Stimulated activated CD4-positive, alpha-beta T cell treated with anti-CD3 and anti-CD28 coated beads, TNF-alpha, amount 100 ng/mL, for 4 hours (primary cell): ENCODE measurements around the gene USPL1.
A peak's percentile ranks its signal among the peaks of the same experiment; 100 is the strongest.
"Not testable (repeated sequence)": the region's sequence is repeated elsewhere in the genome, so short reads cannot be mapped to it uniquely, and the experiment has no call there.

Experiments used
- DNase-seq, 3 experiments: peaks; one replicate each; pipeline ENCODE4 v3.0.0-alpha.2; 2020; ENCODE audit warnings: low read depth in 3 of 3

Gene USPL1

DNA sequence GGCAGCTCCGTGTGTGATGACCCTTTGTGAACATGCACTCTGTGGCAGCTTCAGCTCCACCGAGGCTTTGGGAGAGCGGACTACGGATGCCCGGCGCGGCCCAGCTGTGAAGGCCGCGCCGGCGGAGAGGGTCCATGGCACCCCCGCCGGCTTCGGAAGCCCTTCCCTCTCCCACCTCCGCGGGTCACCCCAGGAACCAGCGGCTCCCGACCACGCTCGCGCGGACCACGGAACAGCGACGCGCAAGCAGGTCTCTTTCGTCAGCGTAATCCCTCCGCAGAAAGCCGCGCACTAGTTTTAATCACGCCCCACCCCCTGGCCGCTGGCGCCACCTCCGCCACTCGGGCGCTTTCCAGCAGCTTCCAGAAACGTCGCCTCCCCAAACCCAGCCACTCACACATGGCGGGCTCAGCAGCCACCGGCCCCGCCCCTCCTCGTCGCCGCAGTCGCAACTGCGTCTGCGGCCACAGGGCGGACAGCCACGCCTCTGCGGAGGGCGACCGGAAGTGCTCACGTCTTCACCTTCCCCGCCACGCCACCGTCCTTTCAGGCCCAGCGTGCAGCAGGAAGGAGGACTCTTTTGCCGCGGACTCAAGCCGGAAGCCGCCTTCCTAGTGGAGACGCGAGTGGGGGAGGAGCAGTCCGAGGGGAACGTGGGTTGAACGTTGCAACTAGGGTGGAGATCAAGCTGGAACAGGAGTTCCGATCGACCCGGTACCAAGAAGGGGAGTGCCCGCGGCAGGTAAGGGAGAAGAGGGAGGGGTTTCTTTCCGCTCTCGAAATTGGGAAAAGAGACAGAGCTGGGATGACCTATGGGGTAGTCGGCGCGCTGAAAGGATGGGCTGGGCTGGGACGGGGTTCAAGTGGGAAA, at the start of gene USPL1:
TSS of gene USPL1 (plus strand) at position 606 of the 871 bp plus-strand sequence. CDS start 3,221 bp downstream, outside the sequence.
- peak; percentile 97 to 98 (median 97) for DNase-seq

DNA sequence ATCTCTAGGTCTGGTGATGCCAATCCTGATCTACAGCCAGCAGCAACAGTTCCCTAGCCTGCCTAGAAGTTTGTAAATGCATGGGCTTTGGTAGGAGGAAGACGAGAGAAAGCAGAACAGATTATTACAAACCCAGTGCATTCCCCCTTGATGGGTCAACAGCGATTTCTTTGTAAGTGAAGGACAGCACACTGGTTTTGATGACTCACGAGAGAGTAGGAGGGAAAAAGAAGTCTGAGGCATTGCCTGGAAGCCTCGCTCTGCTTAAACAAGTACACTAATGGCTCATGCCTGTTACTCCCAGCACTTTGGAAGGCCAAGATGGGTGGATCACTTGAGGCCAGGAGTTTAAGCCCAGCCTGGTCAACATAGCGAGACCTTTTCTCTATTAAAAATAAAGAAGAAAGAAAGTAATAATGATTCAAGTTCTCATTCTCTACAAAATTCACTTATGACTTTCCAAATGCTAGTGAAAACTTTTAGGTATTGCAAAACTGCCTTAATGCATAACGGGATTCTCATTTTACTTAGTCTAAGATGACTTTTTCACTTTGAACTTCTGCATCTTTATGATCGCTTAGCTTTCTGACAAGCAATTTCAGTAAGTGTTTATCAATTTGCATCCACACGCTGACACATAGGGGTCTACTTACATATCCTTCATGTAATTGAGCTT, 47.7 kb upstream of the USPL1 start:
- no peak for DNase-seq

DNA sequence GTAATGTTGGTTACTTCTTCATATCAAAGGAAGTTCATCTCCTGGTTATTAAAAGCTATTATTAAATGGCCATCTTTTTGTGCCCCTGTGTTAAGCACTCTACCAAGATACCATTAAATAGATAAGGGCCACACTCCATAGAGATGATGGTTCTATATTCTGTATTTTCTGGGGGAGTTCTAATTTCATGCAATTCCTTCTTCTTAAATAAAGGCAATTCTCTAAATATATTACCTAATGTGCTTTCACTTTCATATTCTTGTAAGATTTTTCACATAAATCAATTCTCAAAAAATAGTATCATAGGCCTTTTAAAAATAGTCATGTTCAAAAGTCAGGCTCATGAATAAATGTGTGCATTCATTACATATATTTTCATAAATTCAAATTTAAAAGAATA, 47.0 kb upstream of the USPL1 start:
- DNase-seq: no peak

DNA sequence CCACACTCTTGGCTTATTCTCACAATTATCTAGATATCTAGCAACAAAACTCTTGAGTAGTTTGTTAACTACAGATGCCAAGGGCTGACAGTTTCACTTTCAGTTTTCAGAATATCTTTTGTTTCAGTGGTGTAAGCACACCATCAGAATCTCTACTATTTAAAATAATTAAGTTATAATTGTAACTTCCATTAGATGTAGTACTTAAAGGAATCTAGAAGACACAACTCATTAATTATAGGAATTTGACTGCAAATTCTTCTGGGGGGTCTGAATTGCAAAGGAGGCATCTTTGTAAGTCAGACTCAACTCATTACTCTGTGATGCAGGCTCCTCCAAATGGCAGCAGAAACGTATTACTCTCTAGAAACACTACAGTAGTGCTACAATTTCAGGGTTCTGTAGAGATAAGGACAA, 44.9 kb upstream of the USPL1 start:
- DNase-seq: no peak

DNA sequence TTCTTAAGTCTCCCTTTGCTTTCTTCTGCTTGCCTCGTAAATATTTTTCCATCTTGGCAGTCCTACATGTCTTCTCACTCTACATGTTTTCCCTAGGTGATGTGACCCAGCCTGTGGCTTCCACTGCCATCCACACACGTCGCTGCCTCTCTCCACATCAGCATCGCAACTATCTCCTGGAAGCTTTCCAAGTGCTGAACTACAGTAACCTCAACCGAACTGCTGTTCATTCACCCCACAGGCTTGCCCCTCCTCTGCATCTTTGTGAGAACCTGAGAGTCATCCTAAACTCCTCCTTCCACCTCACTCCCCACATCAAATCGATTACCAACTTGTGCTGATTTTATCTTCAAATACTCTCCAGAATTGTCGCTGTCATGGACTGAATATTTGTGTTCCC, 41.2 kb upstream of the USPL1 start:
- peak in 2 of 3 experiments; percentile 5 to 29 for DNase-seq

DNA sequence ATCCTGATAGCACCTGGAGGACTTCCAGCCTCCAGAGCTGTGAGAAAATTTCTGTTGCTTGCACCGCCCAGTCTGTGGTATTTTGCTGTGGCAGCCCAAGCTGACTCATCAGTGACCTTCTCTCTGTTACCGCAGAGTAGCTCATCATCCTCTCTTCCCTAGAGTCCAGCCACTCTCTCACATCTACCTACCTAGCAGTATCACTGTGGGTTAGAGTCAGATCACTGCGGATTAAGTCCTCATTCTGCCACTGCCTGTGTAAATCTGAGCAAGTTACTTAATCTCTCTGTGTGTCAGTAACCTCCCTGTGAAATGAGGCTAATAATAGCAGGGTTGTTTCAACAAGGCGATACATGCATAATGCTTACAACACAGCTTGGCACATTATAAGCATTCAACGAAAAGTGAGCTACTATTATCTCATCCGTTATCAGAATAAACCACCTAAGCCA, 40.3 kb upstream of the USPL1 start:
- peak in 1 of 3 experiments; percentile 2 for DNase-seq

DNA sequence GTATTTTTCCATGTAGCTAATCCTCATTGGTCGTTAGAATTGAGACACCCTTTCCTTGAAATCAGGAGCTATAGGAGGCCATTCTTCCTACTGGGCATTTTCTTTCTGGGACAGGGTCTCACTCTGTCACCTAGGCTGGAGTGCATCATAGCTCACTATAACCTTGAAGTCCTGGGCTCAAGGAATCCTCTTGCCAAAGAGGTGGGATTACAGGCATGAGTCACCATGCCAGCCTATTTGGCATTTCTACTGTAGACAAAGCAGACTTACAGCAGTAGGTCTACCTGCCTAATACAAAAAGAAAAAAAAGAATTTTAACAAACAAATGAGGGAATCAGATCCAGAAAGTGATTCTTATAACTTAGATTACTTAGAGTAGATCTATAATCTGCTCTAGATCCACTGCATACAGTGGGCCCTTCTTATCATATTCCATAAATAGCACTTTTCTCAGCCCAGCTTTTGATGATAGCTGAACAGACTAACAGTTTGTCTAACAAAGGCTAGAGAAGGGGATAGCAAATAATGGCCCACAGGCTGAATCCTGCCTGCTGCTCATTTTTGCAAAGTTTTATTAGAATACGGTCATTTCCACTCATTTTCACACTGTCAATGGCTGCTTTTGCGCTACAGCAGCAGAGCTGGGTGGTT, 36.7 kb upstream of the USPL1 start:
- no peak for DNase-seq

DNA sequence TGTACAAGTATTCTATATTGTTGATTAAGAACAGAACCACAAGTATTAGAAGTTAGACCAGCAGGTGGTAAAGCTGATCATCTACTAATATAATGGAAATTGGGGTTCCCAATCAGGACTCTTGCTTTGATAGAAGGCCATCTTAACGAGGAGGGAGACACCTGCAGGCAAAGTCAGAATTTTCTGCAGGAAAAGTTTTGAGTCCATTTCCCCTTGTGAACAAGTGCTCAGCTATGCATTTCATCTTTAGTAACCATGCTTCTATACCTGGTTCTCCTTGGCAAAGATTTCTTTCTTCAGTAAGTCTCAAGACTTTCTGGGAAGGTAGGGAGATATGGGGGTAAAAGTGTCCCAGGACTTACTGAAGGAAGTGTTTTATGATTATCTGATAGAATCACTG, 36.1 kb upstream of the USPL1 start:
- no peak for DNase-seq

DNA sequence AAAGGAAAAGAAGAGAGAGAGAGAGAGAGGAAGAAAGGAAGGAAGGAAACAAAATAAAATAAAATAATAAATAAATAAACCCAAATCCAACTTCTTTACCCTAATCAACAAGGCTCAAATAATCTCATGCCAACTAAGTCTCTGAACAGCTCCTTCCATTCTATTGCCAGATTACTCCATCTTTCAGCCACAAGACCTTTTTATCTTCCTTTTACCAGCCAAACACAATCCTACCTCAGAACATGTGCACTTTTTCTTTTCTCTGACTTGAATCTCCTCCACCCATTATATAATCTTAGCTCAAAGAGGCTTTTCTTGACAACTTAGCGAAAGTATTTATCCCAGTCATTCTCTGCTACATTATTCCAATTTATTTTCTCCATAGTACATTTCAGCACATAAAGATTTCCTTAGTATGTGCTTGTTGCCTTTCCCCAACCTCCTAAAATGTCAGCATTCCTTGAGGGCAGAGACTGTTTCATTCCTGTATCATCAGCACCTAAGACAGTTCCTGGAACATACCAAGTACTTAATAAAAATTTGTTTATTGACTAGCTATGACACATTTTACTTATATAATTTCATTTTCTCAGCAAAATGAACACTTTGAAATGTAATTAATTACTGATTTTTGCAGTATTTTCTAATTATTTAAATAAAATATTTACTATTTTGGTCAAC, 33.5 kb upstream of the USPL1 start:
- no peak for DNase-seq

DNA sequence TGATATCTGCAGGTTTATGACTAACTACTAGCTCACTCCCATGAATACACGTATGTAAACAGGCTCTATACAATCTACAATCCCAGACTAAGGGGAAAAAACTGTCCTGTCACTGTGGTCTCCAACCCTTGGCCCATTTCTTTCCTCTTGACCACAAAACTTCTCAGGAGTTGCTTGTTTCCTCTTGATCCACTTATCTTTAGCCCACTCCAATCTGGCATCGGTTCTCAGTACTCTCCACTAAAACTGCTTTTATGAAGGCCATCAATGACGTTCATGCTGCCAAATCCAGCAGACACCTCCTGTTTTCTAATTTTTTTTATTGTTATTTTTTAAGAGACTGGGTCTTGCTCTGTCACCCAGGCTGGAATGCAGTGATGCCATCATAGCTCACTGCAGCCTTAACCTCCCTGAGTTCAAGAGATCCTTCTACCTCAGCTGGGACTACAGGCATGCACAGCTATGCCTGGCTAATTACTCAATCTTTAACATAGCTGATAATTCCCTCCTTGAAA, 31.9 kb upstream of the USPL1 start:
- no peak for DNase-seq

DNA sequence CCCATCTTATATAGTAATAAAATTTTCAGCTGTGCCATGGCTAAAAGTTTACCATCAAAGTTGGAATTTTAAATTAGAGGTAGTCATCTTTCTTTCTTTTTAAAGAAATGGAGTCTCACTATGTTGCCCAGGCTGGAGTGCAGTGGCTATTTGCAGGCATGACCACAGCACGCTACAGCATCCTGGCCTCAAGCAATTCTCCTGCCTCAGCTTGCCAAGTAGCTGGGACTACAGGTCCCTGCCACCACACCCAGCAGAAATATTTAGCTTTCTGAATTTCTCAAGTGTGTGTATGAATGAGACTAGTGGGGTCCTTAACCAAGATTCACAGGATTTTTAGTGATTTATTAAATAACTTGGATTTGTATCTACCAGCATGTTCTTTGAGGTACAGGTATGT, 30.5 kb upstream of the USPL1 start:
- DNase-seq: no peak

DNA sequence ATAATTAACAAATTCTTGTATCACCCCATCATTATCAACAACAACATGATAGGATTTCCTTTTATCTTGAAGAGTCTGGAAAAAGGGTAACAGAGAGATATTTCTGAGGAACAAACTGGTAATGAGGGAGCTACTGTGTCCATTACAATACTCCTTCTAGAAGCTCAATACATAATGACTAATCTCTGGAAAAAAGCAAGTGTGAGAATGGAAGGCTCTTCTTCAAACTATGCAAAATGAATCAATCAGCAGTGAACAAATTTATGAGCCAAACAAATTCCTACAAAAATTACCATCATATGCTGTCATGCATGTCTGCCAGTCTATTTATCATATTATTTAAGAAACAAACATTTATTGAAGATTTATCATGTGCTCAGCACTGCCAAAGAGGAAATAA, 30.0 kb upstream of the USPL1 start:
- no peak for DNase-seq

DNA sequence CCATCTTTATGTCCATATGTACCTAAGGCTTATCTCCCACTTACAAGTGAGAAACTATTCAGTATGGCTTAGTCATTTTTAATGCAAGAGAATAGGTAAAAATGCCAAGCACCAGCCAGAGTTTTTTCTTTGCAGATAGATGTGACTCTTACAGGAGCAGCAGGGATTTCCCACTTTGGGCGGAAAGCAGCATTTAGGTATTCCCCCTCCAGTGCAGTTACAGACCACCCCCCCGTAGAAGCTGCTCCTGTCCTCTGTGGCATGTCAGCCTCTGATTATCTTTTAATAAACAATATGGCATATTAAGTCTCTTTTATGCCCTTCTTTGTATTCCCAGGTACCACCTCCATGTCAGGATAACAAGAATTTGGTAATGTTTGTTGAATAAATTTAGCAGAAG, 24.7 kb upstream of the USPL1 start:
- no peak for DNase-seq

DNA sequence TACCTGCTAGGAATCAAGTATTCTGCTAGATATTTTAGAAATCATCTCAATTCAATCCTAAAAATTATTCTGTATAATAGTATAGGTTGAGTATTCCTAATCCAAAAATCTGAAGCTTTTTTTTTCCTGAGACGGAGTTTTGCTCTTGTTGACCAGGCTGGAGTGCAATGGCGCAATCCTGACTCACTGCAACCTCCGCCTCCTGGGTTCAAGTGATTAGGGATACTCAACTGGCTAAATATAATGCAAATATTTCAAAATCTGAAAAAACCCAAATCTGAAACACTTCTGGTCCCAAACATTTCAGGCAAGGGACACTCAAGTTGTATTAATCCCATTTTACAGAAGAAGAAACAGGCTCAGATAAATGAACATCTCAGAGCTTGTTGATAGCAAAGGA, 17.2 kb upstream of the USPL1 start:
- DNase-seq: no peak

DNA sequence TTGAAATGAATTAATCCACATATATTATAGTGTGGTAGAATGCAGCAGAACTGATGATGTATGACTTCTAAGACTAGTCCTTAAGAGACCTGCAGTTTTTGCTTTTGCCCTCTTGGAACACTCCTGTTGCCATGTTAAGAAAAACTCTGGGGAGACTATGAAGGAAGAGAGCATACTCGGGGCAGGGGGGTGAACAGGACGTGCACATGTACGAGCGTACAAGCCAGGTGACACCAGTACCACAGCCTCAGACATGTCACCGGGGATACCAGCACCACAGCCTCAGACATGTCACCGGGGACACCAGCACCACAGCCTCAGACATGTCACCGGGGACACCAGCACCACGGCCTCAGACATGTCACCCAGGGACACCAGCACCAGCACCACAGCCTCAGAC, 15.9 kb upstream of the USPL1 start:
- DNase-seq: no peak

DNA sequence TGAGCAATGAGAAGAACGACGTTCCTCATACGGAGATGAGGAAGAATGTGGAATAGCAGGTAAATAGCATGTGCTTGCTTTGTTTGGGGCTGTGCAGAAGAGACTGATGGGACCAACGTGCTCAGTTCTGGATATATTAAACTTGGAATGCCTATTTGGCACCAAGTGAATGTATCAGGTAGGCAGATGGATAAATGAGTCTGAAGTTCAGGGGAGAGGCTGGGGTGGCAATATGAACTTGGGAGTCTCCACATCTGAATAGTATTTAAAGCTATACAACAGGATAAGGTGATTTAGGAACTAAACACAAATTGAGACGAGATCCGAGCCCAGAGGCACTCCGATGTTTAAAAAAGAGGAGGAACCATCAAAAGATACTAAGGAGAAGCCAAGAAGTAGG, 12.7 kb upstream of the USPL1 start:
- DNase-seq: no peak

DNA sequence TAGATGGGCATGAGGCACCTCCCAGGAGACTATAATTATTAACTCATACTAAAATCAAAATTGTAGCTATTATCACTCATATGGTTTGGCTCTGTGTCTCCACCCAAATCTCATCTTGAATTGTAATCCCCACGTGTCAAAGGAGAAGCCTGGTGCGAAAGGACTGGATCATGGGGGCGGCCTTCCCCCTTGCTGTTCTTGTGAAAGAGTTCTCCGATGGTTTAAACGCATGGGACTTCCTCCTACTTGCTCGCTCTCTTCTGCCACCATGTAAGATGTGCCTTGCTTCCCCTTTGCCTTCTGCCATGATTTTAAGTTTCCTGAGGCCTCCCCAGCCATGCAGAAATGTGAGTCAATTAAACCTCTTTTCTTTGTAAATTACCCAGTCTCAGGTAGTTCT, 10.5 kb upstream of the USPL1 start:
- not testable (repeated sequence) for DNase-seq

DNA sequence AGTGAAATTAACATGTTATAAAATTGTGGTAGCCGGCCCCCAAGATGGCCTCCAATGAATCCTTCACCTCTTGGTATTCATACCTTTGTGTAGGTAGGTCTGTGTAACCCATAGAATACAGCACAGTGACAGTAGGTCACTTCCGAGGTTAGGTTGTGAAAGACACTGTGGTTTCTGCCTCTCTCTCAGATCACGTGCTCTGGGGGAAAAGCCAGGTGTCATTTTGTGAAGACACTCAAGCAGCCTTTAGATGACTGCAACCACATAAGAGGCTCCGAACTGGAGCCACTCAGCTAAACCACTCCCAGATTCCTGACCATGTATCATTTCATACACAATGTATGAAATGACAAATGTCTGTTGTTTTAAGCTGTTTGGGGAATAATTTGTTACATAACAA, 9.8 kb upstream of the USPL1 start:
- DNase-seq: peak in 2 of 3 experiments; percentile 33 to 35

DNA sequence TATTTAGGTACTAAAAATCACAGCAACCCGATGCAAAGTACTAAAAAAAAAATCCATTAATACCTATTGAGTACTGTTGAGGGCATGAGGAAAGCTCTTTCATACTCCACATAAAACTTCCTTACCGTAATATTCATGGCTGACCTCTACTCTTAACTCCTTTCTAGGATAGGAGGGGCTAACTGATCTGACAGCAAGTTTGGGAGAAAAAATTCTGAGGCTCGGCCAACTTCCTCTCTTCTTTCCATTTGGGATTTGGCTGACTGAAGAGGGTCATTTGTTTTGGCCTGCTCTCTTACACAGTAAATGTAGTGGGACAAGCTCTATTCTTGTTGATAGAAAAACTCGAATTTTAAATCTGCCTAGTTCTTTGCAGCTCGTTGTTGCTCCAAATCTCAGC, 9.4 kb upstream of the USPL1 start:
- no peak for DNase-seq

DNA sequence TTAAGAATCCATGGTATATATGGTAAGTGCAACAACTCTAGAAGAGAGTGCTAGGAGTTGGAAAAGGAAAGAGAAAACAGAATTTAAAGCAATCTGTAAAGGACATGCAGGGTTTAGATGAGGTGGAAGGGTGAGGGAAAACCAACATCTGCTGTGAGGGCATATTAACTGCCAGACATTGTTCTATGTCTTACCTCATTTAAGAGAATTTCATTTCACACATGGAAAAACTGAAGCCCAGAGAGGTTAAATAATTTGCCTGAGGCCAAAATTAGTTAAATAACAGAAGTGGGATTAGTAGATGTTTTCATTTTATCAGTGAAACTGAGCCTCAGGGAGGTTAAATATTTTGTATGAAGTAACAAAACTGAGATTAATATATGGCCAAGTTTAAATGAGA, 7.4 kb upstream of the USPL1 start:
- DNase-seq: no peak

DNA sequence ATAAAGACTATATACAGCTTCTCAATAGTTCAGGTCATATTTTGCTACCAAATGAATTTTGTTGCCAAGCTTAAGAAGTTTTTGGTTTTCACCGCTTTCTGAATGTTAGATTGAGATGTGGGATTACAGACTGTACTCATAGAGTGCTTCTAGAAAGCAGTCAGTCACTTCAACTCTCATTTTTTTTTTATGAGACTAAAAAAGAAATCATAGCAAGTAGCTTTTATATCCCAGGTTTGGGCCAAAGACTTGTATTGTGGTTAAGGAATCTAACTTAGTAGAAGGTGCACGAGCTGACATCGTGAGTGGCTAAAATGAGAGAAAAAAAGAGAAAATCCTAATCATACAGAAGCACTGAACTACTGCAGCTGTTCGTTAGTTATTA, 2.2 kb upstream of the USPL1 start:
- DNase-seq: no peak
